IPS-NIHi11 (cell line): ENCODE measurements around the gene TEK.
"Not testable (repeated sequence)": the region's sequence is repeated elsewhere in the genome, so short reads cannot be mapped to it uniquely, and the experiment has no call there.

Source experiments
- DNase-seq: peaks from one replicate; pipeline ENCODE4 v3.0.0; 2012; ENCODE audit warnings: mixed read lengths, low spot score

The TEK gene

GRCh38 chr9:27108981-27109541 lies at the start of gene TEK:
Gene TEK, plus strand, starts transcription at chr9:27109225. Its CDS starts 366 bp downstream, at chr9:27109591.
- DNase-seq: no peak

GRCh38 chr9:27059412-27059811 lies 49.6 kb upstream of the TEK start:
- DNase-seq: no peak

GRCh38 chr9:27059907-27060306 lies 49.1 kb upstream of the TEK start:
- no peak for DNase-seq

- DNase-seq: no peak
These were observed 43.7 kb upstream of the TEK start for GRCh38 chr9:27065288-27065687.

GRCh38 chr9:27073841-27074728 lies 34.9 kb upstream of the TEK start:
- no peak for DNase-seq

- DNase-seq: no peak
These were observed 30.3 kb upstream of the TEK start for GRCh38 chr9:27078685-27079084.

- no peak for DNase-seq
These were observed 23.6 kb upstream of the TEK start for GRCh38 chr9:27085456-27085855.

GRCh38 chr9:27086818-27087680 lies 22.0 kb upstream of the TEK start:
- DNase-seq: no peak

GRCh38 chr9:27088981-27089380 lies 20.0 kb upstream of the TEK start:
- DNase-seq: no peak

- no peak for DNase-seq
These were observed 19.3 kb upstream of the TEK start for GRCh38 chr9:27089706-27090105.

GRCh38 chr9:27090231-27090630 lies 18.8 kb upstream of the TEK start:
- no peak for DNase-seq

- no peak for DNase-seq
These were observed 18.3 kb upstream of the TEK start for GRCh38 chr9:27090711-27091110.

- not testable (repeated sequence) for DNase-seq
These were observed 16.5 kb upstream of the TEK start for GRCh38 chr9:27092496-27092895.

- not testable (repeated sequence) for DNase-seq
These were observed 15.5 kb upstream of the TEK start for GRCh38 chr9:27093384-27094067.

- no peak for DNase-seq
These were observed 14.3 kb upstream of the TEK start for GRCh38 chr9:27094640-27095298.

GRCh38 chr9:27107241-27107640 lies 1.8 kb upstream of the TEK start:
- no peak for DNase-seq

- DNase-seq: no peak
These were observed 596 bp downstream of the TEK start for GRCh38 chr9:27109621-27110020.

GRCh38 chr9:27110181-27110580 lies 1.2 kb downstream of the TEK start:
- DNase-seq: no peak

GRCh38 chr9:27112235-27112634 lies 3.2 kb downstream of the TEK start:
- DNase-seq: no peak

- peak; percentile 30 for DNase-seq
These were observed 8.6 kb downstream of the TEK start for GRCh38 chr9:27117489-27118135.

GRCh38 chr9:27118916-27119315 lies 9.9 kb downstream of the TEK start:
- DNase-seq: no peak
